ENCODE data around the gene PDE9A.
A peak's percentile ranks its signal among the peaks of the same experiment; 100 is the strongest.
"Not testable (repeated sequence)": the region's sequence is repeated elsewhere in the genome, so short reads cannot be mapped to it uniquely, and the experiment has no call there.

DNA sequence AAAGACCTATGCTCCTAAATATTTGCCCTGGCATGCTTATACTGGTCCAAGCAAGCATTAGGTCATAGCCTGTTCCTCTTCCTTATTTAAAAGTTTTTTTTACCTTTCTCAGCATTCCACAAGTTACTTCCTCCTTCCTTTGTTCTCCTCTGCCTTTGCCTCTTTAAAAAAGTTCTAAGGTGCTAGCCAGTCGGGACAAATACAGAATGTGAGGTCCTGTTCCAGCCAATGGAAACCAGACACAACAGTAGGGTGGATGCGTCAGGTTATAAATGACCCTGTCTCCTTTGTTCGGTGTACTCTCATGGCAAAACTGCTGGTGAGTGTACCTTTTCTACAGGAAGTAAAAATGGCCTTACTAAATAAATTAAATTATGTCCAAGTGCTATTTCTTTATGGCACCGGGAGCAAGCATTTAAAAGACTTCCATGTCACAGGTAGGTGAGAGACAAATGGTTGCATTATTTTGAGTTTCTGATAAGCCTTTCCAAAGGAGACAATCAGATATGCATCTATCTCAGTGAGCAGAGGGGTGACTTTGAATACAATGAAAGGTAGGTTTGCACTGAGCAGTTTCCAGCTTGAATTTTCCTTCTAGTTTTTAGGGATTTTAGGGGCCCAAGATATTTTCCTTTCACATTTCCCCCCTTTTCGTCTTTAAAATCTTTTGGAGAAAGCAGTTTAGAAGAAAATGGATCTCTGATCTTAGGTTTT is 159.3 kb downstream of the PDE9A start:
- TF ChIP-seq CTCF (IDR thresholded peaks at IDR 0.05) = not testable (repeated sequence)
- peak in 1 of 2 donors; percentile 33 for TF ChIP-seq POLR2A (IDR thresholded peaks at IDR 0.05)
